ENCODE measurements around the gene GLT6D1.
"Not testable (repeated sequence)": the region's sequence is repeated elsewhere in the genome, so short reads cannot be mapped to it uniquely, and the experiment has no call there.

Gene GLT6D1

GRCh38 chr9:135648494-135649410 lies 9.4 kb upstream of the GLT6D1 start:
- DNase-seq (ENCODE audit: extremely low read depth, insufficient read length), result no peak
- no peaks in the 10 kb centered on the region for H3K27me3 ChIP-seq (replicated peaks; ENCODE audit: control insufficient read depth, insufficient read depth, low read length)
- no peak for TF ChIP-seq CTCF (IDR thresholded peaks at IDR 0.05; ENCODE audit: insufficient read depth, low read length, poor library complexity, severe bottlenecking)
- H3K36me3 ChIP-seq (ENCODE audit: control insufficient read depth, insufficient read depth, low read length), result no peaks in the 10 kb centered on the region
- H3K4me3 ChIP-seq (replicated peaks; ENCODE audit: low read depth, low read length), result no peak overlapping the region

GRCh38 chr9:135647884-135648283 lies 8.5 kb upstream of the GLT6D1 start:
- no peak for TF ChIP-seq CTCF (IDR thresholded peaks at IDR 0.05; ENCODE audit: insufficient read depth, low read length, poor library complexity, severe bottlenecking)
- DNase-seq (ENCODE audit: extremely low read depth, insufficient read length), result no peak
- H3K36me3 ChIP-seq (ENCODE audit: control insufficient read depth, insufficient read depth, low read length), result no peaks in the 10 kb centered on the region
- no peak overlapping the region for H3K4me3 ChIP-seq (replicated peaks; ENCODE audit: low read depth, low read length)
- no peaks in the 10 kb centered on the region for H3K27me3 ChIP-seq (replicated peaks; ENCODE audit: control insufficient read depth, insufficient read depth, low read length)

GRCh38 chr9:135644631-135645218 lies 5.4 kb upstream of the GLT6D1 start:
- no peak for DNase-seq (ENCODE audit: extremely low read depth, insufficient read length)
- Histone ChIP-seq H3K36me3 (ENCODE audit: control insufficient read depth, insufficient read depth, low read length) (no peaks in the 10 kb centered on the region), H3K27me3 (replicated peaks; ENCODE audit: control insufficient read depth, insufficient read depth, low read length) (no peaks in the 10 kb centered on the region), H3K4me3 (replicated peaks; ENCODE audit: low read depth, low read length) (no peak overlapping the region)
- TF ChIP-seq CTCF (IDR thresholded peaks at IDR 0.05; ENCODE audit: insufficient read depth, low read length, poor library complexity, severe bottlenecking), result no peak

GRCh38 chr9:135641745-135642144 lies 2.4 kb upstream of the GLT6D1 start:
- DNase-seq (ENCODE audit: extremely low read depth, insufficient read length), result no peak
- Histone ChIP-seq H3K4me3 (replicated peaks; ENCODE audit: low read depth, low read length) (no peak overlapping the region), H3K36me3 (ENCODE audit: control insufficient read depth, insufficient read depth, low read length) (no peaks in the 10 kb centered on the region), H3K27me3 (replicated peaks; ENCODE audit: control insufficient read depth, insufficient read depth, low read length) (no peaks in the 10 kb centered on the region; the same call in 1 of the 2 replicates)
- no peak for TF ChIP-seq CTCF (IDR thresholded peaks at IDR 0.05; ENCODE audit: insufficient read depth, low read length, poor library complexity, severe bottlenecking)

GRCh38 chr9:135641047-135641446 lies 1.7 kb upstream of the GLT6D1 start:
- Histone ChIP-seq H3K36me3 (ENCODE audit: control insufficient read depth, insufficient read depth, low read length) (no peaks in the 10 kb centered on the region), H3K27me3 (replicated peaks; ENCODE audit: control insufficient read depth, insufficient read depth, low read length) (no peaks in the 10 kb centered on the region; the same call in 1 of the 2 replicates), H3K4me3 (replicated peaks; ENCODE audit: low read depth, low read length) (no peak overlapping the region)
- no peak for TF ChIP-seq CTCF (IDR thresholded peaks at IDR 0.05; ENCODE audit: insufficient read depth, low read length, poor library complexity, severe bottlenecking)
- DNase-seq (ENCODE audit: extremely low read depth, insufficient read length), result no peak

- H3K4me3 ChIP-seq (replicated peaks; ENCODE audit: low read depth, low read length); DNase-seq (ENCODE audit: extremely low read depth, insufficient read length); H3K36me3 ChIP-seq (ENCODE audit: control insufficient read depth, insufficient read depth, low read length); H3K27me3 ChIP-seq (replicated peaks; ENCODE audit: control insufficient read depth, insufficient read depth, low read length): not testable (repeated sequence)
These were observed 2.3 kb downstream of the GLT6D1 start for GRCh38 chr9:135636930-135637530.

All from GM06990 (cell line).